HG03280 (cell line): Measurements from ENCODE around the gene CRB2.
"Not testable (repeated sequence)": the region's sequence is repeated elsewhere in the genome, so short reads cannot be mapped to it uniquely, and the experiment has no call there.

Experiments used
- ATAC-seq: cut with Tn5 transposase; IDR thresholded peaks from one replicate; pipeline ENCODE4 v1.9.1; 2021; ENCODE audit warnings: mild to moderate bottlenecking, moderate library complexity; ENCODE audit not compliant: unreplicated experiment

The CRB2 gene

DNA sequence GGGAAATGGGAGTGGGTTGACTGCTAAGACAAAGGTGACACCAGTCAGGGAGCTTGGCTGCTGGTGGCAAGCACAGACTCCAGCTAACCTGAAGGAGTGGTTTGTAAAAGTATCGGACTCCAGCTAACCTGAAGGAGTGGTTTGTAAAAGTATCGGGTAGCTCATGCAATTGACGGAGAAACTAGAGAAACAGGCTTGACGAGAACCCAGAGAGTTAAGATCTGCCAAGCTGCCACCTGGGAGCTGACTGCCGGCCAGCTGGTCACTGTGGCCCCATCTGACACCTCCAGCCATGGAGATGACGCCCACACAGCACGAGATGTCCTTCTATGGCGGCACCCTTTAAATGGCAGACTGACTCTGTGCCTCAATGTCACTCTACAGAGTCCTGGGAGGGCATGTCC is 28.3 kb upstream of the CRB2 start:
- no peak for ATAC-seq

DNA sequence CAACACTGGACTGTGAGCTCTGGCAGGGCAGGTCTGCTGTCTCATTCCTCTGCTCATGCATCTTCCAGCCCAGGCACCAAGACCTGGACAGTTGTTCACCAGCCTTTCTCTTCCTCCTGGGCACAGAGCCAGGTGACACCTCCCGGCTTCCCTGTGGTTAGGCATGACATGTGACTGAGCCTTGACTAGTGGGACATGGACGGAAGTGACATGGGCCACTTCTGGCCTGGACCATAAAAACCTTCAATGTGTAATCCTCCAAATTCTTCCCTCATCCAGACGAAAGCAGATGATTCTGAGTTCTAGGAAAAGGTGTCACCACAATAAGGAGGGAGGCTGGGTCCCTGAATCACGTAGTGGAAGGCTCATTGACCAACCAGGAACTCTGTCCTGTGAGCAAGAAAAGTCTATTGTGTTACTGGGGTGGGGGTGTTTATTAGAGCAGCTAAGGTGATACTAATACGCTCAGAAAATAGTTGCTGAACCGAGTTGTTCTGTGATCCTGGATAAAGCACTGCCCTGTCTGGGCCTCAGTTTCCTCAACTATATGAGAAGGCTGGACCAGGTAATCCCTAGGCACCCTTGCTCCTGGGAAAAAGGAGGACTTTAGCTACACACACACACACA is 26.6 kb upstream of the CRB2 start:
- ATAC-seq = no peak

DNA sequence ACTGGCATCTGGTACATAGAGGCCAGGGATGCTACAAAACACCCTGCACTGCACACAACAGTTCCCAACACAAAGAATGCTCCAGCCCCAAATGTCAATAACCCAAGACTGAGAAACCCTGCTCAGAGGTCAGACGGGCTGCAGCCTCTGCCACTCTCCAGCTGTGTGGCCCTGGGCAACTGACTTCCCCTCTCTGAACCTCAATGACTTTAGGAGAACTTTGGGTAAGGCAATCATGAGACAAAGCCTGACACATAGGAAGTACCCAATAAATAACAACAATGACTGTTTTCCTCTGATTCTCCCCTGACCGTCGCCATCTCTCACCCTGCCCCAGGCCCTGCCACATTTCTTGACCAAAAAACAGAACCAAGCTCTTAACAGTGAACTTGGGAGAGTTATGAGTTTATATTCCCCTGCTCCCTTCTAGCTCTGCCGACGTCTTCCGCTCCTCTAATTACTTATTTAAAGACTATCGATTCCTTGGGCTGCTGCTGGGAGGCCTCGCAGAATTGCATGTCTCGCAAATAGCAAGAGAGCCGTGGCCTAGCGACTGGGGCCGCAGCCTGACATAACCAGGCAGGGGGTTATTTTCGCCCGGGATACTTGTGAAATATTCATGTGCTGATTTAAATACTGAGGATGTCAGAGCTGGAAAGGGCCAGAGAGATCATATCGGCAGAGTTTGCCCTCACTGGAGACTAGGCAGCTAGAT is 24.5 kb upstream of the CRB2 start:
- no peak for ATAC-seq

DNA sequence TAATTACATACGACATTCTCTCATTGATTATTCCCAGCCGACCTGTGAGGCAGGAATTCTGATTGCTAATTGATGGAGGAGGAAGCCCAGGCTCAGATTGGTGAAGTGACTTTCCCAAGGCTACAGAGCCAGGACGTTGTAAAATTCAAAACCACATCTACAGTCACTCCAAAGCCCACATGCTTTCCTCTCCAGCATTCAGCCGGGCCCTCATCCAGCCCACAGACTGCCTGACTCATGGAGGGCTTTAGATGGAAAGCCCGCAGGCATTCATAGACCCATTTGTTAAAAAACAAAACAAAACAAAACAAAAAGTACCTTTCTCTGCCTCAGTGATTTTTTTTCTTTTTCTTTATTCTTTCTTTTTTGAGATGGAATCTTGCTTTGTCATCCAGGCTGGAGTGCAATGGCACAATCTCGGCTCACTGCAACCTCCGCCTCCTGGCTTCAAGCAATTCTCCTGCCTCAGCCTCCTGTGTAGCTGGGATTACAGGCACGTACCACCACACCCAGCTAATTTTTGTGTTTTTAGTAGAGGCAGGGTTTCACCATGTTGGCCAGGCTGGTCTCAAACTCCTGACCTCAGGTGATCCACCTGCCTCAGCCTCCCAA is 22.8 kb upstream of the CRB2 start:
- not testable (repeated sequence) for ATAC-seq

DNA sequence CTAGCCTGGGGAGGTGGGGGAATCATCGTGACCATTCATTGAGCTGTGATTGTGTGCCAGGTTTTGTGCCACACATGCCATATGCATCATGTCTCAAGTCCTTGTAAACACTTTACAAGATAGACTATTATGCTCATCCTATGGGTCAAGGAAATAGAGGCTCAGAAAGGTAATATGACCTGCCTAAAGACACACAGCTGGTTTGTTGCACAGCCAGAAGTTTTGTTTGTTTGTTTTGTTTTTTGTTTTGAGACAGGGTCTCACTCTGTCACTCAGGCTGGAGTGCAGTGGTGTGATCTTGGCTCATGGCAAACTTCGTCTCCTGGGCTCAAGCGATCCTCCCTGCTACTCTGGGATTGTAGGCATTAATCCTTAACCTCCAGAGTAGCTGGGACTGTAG is 21.4 kb upstream of the CRB2 start:
- no peak for ATAC-seq

DNA sequence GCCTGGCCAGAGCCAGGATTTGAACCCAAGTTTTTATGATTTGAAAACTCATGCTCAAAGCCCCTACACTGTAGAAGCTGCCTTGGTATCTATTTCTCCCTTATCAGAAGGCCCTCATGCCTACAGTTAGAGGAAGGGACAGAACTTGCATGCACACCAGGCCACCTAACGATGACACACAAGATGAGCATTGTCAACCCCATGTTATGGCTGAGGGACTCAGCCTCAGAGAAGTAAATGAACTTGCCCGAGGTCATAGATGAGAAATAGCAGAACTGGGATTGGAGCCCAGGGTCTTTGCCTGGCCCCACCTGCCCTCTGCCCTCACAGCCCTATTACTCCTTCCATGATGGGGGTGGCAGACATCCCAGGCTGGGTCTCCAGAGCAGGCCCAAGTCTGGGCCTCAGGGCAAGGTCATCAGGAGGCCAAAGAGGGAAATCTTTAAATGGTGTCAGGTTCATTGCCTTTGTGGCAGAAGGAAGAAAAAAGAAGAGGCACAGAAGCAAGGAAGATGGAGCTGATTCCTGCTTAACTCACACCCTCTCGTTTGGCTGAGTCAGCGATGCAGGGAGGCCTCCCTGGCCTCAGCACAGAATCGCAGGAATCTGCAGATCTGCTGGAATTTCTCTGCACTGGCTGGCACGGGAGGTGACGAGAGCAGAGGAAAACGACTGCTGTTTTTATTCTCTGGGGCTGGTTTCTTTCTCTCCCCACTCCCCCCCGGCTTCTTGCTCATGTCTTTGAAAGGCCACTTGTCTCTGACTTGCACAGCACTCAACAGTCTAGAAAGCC is 20.6 kb upstream of the CRB2 start:
- no peak for ATAC-seq

DNA sequence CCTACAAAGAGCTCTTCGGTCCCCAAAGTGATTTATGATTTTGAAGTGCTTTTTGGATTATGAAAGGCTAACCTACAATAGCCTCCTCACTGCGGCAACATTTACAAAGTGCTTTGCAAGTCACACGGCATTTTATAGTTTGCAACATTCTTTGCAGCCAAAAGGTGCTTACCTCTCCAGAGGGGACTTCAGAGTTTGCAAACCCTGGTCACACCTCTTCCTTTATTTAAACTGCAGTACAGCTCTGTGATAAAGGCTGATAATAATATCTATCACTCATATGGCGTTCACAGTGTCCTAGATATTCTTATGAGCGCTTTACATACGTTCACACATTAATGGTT is 20.0 kb upstream of the CRB2 start:
- no peak for ATAC-seq

DNA sequence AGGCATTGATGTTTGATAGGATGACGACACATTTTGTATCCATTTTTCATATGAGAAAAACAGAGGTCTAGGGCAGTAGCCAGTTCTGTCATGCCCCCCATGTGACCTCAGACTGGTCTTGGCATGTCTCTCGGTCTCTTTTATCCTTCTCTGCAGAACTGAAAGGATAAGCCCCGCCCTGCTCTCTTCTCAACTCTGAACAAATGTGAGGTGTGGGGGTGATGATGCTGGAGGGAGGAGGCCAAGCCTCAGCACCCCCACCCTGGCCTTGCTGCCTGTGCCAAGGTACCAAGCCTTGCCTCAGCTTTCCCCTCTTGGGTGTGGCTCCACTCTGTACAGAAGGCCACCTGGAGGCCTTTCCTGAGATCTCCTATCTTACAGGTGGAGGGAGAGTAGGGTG is 19.5 kb upstream of the CRB2 start:
- no peak for ATAC-seq

DNA sequence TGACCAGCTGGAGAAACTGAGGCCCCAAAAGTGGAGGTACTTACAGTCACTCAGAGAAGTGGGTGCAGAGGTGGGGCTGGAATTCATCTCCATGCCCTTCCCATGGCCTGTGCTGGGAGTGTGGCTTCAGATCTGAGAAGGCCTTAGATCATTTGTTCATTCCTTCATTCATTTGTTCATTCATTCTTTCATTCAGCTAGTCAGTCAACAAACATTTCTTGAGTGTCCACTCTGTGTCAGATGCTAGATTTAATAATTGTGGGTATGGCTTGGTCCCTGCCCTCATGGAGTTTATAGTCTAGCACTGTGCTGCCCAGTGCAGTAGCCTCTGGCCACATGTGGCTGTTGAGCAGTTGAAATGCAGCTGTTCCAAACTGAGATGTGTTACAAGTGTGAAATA is 19.0 kb upstream of the CRB2 start:
- no peak for ATAC-seq

DNA sequence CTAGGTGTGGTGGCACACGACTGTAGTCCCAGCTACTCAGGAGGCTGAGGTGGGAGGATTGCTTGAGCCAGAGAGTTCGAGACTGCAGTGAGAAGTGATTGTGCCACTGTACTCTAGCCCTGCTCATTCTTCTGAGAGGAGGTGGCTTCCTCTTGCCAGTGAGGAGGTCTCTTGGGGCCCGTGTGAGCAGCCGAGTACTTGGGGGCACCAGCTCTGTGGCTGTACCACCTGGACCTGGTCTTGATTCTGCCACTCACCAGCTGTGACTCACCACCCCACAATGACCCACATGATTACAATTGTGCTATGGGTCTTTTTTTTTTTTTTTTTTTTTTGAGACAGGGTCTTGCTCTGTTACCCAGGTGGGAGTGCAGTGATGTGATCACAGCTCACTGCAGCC is 18.0 kb upstream of the CRB2 start:
- ATAC-seq = no peak

DNA sequence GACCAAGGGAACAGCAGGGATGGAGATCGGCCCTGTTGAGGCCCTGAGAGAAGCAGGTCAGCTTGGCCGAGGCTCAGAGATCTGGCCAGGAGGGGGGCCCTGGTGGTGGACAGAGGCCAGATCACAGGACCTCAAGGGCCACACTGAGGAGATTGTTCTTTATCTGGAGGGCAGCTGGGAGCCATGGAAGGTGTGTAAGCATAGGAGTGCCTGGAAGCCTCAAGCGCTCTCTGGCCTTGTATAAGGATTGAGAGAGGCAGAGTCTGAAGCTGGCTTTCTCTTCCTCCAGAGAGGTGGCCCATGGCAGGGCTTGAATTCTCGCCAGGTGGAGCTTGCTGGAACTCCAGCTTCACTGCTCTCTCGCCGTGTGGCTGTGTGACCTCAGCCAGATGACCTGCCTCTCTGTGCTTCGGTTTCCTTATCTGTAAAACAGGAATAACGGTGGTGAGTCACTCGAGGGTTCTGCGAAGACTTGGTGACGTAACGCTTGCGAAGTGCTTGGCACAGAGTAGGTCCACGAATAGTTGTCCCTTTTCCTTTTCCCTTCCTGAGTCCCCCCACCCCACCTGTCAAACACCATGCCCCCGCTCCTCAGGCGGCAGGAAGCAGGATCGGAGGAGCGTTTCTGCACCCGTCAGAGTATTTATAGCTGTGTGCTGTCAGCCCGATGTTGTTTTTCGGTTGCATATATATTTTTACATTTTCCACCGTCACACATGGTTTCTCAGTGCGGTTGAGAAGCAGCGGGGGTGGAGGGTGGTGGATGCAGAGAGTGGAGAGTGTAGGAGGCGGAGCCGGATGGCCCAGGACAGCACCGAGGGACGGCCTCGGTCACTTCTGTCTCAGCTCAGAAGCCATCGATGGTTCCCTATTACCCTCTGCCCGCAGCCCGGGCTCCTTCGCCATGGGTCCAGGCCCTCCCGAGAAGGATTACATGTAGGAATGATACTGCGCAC is 17.0 kb upstream of the CRB2 start:
- peak; percentile 77 for ATAC-seq

DNA sequence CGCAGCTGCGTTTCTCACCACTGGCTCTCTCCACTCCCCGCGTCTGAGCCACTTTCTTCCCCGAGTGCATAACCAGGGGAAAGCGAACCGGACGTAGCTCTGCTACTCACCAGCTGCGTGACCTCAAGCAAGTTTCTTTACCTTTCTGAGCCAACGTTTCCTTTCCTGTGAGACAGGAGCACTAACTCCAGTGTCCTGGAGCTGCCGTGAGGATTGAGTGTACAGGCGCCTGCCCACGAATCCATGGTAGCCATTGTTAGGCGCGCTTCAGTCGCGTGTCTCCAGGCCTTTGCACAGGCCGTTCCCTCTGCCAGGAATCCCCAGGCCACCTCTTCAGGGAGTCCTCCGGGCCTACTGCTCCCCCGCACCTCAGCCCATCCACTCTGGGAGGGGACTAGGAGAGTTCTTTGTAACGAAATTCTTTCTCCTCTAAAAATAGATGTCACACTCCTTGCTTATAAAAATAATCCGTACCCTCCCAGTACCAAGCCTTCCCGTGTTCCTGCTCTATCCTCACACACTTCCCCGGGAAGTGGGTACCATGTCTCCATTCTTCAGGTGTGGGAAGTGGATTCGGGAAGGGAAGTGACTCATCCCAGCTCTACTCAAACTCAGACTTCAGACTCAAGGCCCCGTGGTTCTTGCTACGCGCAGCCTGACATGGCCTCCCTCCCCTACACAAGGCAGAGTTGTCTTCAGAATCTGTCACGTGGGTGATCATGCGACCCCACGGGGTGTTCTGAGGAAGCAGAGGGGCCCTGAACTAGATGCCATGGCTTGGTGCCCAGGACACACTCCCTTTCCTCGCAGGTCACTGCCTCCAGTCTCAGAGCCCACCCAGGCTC is 16.1 kb upstream of the CRB2 start:
- peak; percentile 42 for ATAC-seq

DNA sequence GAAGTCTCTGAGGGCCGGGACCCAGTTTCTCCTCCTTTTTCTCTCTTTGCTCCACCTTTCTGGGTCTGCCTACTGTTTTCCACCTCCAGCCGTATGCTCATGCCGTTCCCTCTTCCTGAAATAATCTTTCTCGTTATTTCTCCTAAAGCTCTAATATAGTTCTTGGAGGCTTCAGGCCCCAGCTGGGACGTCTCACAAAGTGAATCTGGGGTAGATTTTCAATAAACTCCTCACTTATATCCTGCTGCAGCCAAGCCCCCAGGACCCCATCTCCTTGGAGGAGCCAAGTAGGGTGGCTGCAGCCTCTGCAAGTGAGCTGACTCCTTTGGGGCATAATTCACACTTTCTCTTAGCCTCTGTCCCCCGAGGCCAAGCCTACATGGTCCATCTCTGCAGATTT is 14.2 kb upstream of the CRB2 start:
- ATAC-seq = no peak

DNA sequence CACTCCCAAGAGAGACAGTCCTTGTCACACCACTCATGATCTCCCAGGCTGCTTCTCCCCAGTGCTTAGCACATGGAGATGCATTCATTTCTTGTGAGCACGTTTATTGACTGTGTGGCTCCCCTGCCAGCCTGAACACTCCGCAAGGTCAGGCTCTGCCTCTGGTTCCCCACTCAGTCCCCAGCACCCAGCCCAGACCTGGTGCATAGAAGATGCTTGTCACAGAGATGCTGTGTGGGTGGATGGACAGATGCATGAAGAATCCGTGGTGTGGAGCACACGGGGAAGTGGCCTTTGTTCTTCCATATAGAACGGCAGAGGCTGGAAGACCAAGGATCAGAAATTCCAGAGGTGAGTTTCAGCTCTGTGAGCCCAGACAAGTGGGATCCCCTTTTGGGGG is 13.8 kb upstream of the CRB2 start:
- no peak for ATAC-seq

DNA sequence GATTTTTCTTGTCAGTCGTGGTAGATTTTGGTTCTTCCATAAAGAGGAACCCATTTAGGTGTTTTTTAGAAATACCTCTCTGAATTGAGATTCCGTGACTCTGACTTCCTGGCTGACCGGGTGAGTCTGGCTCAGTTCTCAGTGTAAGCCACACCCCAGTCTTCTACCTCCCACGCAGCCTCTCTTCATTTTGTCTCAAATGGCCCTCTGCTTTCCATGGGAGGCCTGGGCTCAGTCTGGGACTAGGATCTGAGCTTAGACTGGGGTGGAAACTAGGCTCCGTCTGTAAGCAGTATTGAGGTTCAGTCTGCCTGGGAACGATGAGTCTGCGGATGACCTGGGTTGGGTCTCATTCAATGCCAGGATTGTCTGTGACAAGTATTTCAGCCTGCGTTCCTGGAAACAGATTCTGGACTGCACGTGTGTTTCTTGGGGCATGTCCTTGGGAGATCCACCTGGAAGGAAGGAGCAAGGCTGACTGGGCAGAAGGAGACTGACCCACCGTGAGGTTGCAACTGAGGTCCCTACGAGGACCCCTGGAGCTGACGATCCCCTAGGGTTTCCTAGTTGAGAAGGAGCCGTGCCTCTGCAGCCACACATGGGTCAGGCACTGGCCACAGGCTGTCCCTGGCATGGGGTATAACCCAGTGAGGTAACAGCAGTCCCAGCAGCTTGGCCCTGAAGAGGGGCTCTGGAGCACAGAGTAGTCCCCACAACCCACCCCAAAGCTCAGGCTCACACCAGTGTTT is 12.4 kb upstream of the CRB2 start:
- peak; percentile 25 for ATAC-seq

DNA sequence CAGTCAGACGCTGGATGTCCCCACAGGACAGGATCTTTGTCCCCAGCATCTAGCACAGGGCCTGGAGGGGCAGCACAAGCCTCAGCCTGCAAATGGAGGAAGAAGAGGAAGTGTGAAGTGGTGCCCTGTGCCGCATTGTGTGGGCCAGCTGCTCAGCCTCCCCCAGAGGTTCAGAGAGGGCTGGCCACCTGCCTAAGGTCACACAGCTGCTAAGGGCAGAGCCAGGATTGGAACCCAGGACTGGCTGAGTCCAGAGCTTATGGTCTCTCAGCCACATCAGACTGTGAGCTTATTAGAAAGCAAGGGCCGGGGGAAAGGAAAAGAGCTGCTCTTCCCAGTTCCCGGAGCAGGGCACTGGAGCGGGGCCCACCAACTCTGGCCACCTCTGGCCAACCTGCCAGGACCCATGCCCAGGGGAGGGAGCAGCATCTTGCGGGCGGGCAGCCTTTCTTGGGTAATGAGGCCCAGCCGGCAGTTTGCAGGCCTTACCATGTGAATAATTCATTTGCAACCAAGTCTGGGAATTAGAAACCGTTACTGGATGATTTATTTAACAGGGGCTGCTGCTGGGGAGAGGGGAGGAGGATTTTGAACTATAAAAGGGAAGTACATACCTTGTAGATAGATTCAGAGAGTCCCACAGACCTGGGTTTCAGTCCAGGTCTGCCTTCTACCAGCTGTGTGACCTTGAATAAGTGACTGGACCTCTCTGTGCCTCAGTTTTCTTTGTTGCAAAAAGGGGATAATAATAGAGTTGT is 11.6 kb upstream of the CRB2 start:
- ATAC-seq = no peak

DNA sequence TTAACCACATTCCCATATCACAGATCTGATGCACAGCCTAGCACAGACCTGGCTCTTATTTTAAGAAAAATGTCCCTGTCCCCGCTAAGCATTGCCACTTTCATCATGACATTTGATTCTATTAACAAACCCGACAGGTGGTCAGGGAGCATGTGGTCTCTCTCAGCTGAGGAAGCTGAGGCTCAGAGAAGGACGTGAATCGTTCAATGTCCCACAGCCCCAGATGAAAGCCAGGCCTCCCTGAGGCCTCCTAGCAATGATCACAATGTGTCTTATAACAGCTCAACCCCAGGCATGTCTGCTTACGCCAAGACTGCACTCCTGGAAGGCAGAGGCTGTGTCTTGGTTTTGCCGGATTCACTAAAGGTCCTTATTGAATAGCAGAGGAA is 10.4 kb upstream of the CRB2 start:
- no peak for ATAC-seq

DNA sequence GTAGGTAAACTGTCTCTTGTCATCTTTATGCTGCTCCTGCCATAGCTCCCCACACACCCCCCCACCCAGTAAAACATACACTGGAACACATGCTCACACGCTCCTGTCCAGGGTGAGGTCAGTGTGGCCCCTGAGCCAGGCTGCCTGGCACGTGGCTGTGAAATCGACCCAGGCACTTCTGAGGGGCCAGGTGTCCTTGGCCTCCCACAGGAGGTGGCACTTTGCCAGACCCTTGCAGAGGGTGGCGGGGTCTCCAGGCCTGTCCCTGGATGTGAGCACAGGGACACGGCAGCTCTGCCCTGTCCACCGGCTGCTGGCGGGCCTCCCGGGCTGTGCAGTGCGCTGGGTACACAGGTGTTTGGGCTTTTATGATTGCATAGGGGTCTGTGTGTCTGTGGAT is 10.0 kb upstream of the CRB2 start:
- no peak for ATAC-seq
